Astrocyte (in vitro differentiated cells and primary cell): ENCODE data around the gene HIRIP3. TPM values are rescaled to one million over a fixed set of nuclear protein-coding genes. Genes with fewer than 3 reads are reported as not detected.

Experiments
- DNase-seq: peaks from one replicate; pipeline ENCODE4 v3.0.0-alpha.2; 2010; ENCODE audit warnings: low read depth
- FAIRE-seq: peaks from 2 replicates; lab custom pipeline; 2011; peaks lifted over from hg19 to GRCh38; lab: Jason Lieb, UNC
- H2AFZ ChIP-seq: 2 replicates; pipeline ENCODE4 v1.6.0; 2012; ENCODE audit warnings: low read depth, low read length, inconsistent platforms
- H3K27ac ChIP-seq: 2 replicates; pipeline ENCODE4 v1.5.1; 2011; ENCODE audit warnings: low read depth, low read length, inconsistent platforms
- H3K27me3 ChIP-seq: 2 replicates; pipeline ENCODE4 v1.6.0; 2011; ENCODE audit warnings: low read length, inconsistent platforms; ENCODE audit not compliant: insufficient read depth
- H3K36me3 ChIP-seq: 2 replicates; pipeline ENCODE4 v1.5.1; 2011; ENCODE audit warnings: low read length, inconsistent platforms; ENCODE audit not compliant: insufficient read depth
- H3K4me1 ChIP-seq: 2 replicates; pipeline ENCODE4 v1.5.1; 2011; ENCODE audit warnings: low read length, inconsistent platforms; ENCODE audit not compliant: insufficient read depth
- H3K4me2 ChIP-seq: 2 replicates; pipeline ENCODE4 v1.6.0; 2012; ENCODE audit warnings: low read length, inconsistent platforms
- H3K4me3 ChIP-seq: 2 replicates; pipeline ENCODE4 v1.5.1; 2011; ENCODE audit warnings: low read depth, mild to moderate bottlenecking, low read length, inconsistent platforms; ENCODE audit not compliant: insufficient read depth
- H3K79me2 ChIP-seq: 2 replicates; pipeline ENCODE4 v1.6.0; 2012; ENCODE audit warnings: mild to moderate bottlenecking, low read length, inconsistent platforms; ENCODE audit not compliant: insufficient read depth
- H3K9ac ChIP-seq: 2 replicates; pipeline ENCODE4 v1.6.0; 2012; ENCODE audit warnings: mild to moderate bottlenecking, low read length, inconsistent platforms
- H3K9me3 ChIP-seq: 2 replicates; pipeline ENCODE4 v1.5.1; 2012; ENCODE audit warnings: low read depth, mild to moderate bottlenecking, low read length, inconsistent platforms; ENCODE audit not compliant: insufficient read depth
- H4K20me1 ChIP-seq: 2 replicates; pipeline ENCODE4 v1.6.0; 2012; ENCODE audit warnings: low read length, inconsistent platforms; ENCODE audit not compliant: insufficient read depth
- H3K27ac Mint-ChIP-seq: one replicate; pipeline ENCODE4 v1.8.0; 2021; ENCODE audit warnings: mild to moderate bottlenecking, mixed read lengths; ENCODE audit not compliant: unreplicated experiment
- H3K27me3 Mint-ChIP-seq: one replicate; pipeline ENCODE4 v1.8.0; 2021; ENCODE audit warnings: low read depth, mixed read lengths; ENCODE audit not compliant: unreplicated experiment
- H3K36me3 Mint-ChIP-seq: one replicate; pipeline ENCODE4 v1.8.0; 2021; ENCODE audit warnings: low read depth, mixed read lengths; ENCODE audit not compliant: unreplicated experiment
- H3K4me1 Mint-ChIP-seq: one replicate; pipeline ENCODE4 v1.8.0; 2021; ENCODE audit warnings: low read depth, mixed read lengths; ENCODE audit not compliant: unreplicated experiment
- H3K4me3 Mint-ChIP-seq: one replicate; pipeline ENCODE4 v1.8.0; 2021; ENCODE audit warnings: mild to moderate bottlenecking, moderate library complexity, mixed read lengths; ENCODE audit not compliant: unreplicated experiment
- H3K9me3 Mint-ChIP-seq: one replicate; pipeline ENCODE4 v1.8.0; 2021; ENCODE audit warnings: mild to moderate bottlenecking, mixed read lengths; ENCODE audit not compliant: unreplicated experiment
- EZH2 ChIP-seq: IDR thresholded peaks from 2 replicates; pipeline ENCODE4 v1.6.1; 2012; ENCODE audit warnings: mild to moderate bottlenecking, low read length, inconsistent platforms; ENCODE audit not compliant: insufficient read depth
- total RNA-seq: library from RNA; stranded (reverse); gene quantifications from 2 replicates; pipeline ENCODE4 v1.2.1, GENCODE V29; 2021
- TF ChIP-seq, protein P1 (sequence below): IDR thresholded peaks from 2 replicates; pipeline ENCODE4 v1.5.1; 2011; ENCODE audit warnings: low read depth, mild to moderate bottlenecking, inconsistent platforms, low read length, moderate library complexity; ENCODE audit not compliant: insufficient read depth

The HIRIP3 gene
- total RNA-seq, 1 donor from 2014 or later, result 4.3 TPM

- H4K20me1 ChIP-seq, result peaks cover 8% of the 10 kb centered on the region
- H3K9me3 Mint-ChIP-seq, result peaks cover 3% of the 10 kb centered on the region
- H3K4me3 Mint-ChIP-seq, result no peak overlapping the region
- no peak overlapping the region for H3K27ac Mint-ChIP-seq
- peaks cover 53% of the 10 kb centered on the region for H3K27me3 Mint-ChIP-seq
- H2AFZ ChIP-seq, result no peak overlapping the region
- no peaks in the 10 kb centered on the region for H3K36me3 Mint-ChIP-seq
- no peaks in the 10 kb centered on the region for H3K9me3 ChIP-seq
- no peak for DNase-seq
- no peak overlapping the region for H3K27ac ChIP-seq
- H3K79me2 ChIP-seq, result no peaks in the 10 kb centered on the region
- no peak for TF ChIP-seq EZH2
- TF ChIP-seq, protein P1, sequence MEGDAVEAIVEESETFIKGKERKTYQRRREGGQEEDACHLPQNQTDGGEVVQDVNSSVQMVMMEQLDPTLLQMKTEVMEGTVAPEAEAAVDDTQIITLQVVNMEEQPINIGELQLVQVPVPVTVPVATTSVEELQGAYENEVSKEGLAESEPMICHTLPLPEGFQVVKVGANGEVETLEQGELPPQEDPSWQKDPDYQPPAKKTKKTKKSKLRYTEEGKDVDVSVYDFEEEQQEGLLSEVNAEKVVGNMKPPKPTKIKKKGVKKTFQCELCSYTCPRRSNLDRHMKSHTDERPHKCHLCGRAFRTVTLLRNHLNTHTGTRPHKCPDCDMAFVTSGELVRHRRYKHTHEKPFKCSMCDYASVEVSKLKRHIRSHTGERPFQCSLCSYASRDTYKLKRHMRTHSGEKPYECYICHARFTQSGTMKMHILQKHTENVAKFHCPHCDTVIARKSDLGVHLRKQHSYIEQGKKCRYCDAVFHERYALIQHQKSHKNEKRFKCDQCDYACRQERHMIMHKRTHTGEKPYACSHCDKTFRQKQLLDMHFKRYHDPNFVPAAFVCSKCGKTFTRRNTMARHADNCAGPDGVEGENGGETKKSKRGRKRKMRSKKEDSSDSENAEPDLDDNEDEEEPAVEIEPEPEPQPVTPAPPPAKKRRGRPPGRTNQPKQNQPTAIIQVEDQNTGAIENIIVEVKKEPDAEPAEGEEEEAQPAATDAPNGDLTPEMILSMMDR, result no peak
- H3K36me3 ChIP-seq, result no peaks in the 10 kb centered on the region
- peaks cover 35% of the 10 kb centered on the region for H3K27me3 ChIP-seq
- no peak overlapping the region for H3K4me3 ChIP-seq
- peaks cover 4% of the 10 kb centered on the region for H3K4me1 Mint-ChIP-seq
- no peak overlapping the region for H3K9ac ChIP-seq
- FAIRE-seq, result no peak
- H3K4me1 ChIP-seq, result peaks cover 5% of the 10 kb centered on the region
- H3K4me2 ChIP-seq, result no peak overlapping the region
Observed at GRCh38 chr16:30028438-30029076, 33.1 kb upstream of the HIRIP3 start.

DNA sequence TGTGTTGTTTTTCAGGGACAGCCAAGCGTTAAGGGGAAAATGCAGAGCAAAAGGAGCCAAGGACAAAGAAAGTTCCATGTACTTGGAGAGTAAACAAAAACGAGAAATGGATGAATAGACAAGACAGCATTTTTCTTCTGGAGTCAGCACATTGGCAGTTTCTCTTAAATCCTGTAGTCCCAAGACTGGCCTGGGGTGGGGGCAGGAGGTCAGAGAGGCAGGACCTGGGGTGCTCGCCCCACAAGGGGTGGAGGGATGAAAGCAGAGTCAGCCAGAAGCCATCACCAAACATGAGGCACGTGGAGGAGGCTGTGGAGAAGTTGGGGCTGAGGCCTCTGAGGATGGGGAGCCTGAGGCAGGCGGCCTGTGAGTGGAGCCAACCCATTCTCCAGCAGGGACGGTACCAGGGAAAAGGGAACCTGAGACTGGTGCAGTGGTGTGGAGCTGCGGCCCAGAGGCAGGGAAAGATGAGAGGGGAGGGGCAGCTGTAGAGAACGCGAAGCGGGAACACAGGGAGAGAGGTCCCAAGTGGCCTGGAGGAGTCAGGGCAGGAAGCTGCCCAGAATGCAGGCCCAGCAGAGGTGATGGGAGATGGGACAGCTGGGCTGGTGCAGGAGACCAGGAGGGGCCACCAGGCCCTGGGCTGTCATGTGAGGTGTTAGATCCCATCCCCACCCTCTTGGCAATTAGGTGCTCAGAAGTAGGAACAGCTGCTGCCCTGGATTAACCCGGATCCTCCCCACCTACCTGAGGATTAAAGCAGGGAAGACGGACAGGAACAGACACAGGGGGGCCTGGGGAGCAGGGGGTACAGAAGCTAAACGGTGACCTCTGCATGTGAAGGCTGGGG is 32.4 kb upstream of the HIRIP3 start:
- no peaks in the 10 kb centered on the region for H3K79me2 ChIP-seq
- H3K4me2 ChIP-seq, result no peak overlapping the region
- H3K27me3 ChIP-seq, result peaks cover 35% of the 10 kb centered on the region
- no peaks in the 10 kb centered on the region for H3K36me3 ChIP-seq
- FAIRE-seq (no peak), DNase-seq (no peak)
- no peak overlapping the region for H3K9ac ChIP-seq
- Mint-ChIP-seq H3K9me3 (peaks cover 3% of the 10 kb centered on the region), H3K4me3 (no peak overlapping the region), H3K36me3 (no peaks in the 10 kb centered on the region), H3K27me3 (peaks cover 51% of the 10 kb centered on the region), H3K27ac (no peak overlapping the region), H3K4me1 (peaks cover 4% of the 10 kb centered on the region)
- H2AFZ ChIP-seq, result no peak overlapping the region
- no peaks in the 10 kb centered on the region for H3K9me3 ChIP-seq
- H3K4me1 ChIP-seq, result peaks cover 5% of the 10 kb centered on the region
- H3K4me3 ChIP-seq, result no peak overlapping the region
- TF ChIP-seq, protein P1, result no peak
- no peak overlapping the region for H3K27ac ChIP-seq
- H4K20me1 ChIP-seq, result peaks cover 8% of the 10 kb centered on the region

GRCh38 chr16:30026449-30026848 is 31.0 kb upstream of the HIRIP3 start:
- H3K4me3 ChIP-seq, result no peak overlapping the region
- no peak overlapping the region for H3K4me2 ChIP-seq
- Mint-ChIP-seq H3K27ac (no peak overlapping the region), H3K4me1 (no peaks in the 10 kb centered on the region), H3K27me3 (peaks cover 45% of the 10 kb centered on the region), H3K36me3 (no peaks in the 10 kb centered on the region), H3K4me3 (no peak overlapping the region), H3K9me3 (peaks cover 3% of the 10 kb centered on the region)
- no peaks in the 10 kb centered on the region for H3K36me3 ChIP-seq
- peaks cover 4% of the 10 kb centered on the region for H4K20me1 ChIP-seq
- H3K27me3 ChIP-seq, result peaks cover 25% of the 10 kb centered on the region
- H2AFZ ChIP-seq, result no peak overlapping the region
- TF ChIP-seq, protein P1, result no peak
- TF ChIP-seq EZH2, result no peak
- H3K9ac ChIP-seq, result no peak overlapping the region
- H3K27ac ChIP-seq, result no peak overlapping the region
- FAIRE-seq, result no peak
- peaks cover 5% of the 10 kb centered on the region for H3K4me1 ChIP-seq
- DNase-seq, result no peak
- H3K79me2 ChIP-seq, result no peaks in the 10 kb centered on the region
- H3K9me3 ChIP-seq, result no peaks in the 10 kb centered on the region
